Left lobe of liver (tissue), 2 donors: Measurements from ENCODE around the gene SSRP1. TPM values are rescaled to one million over a fixed set of nuclear protein-coding genes. Genes with fewer than 3 reads are reported as not detected.

ENCODE experiments used
- ATAC-seq: fragments of 200-7000 bp; cut with Tn5 transposase; one replicate; pipeline ENCODE4 v1.9.1; 2020; ENCODE audit warnings: mild to moderate bottlenecking, moderate library complexity
- DNase-seq: peaks from one replicate; pipeline ENCODE4 v3.0.0-alpha.2; 2020; ENCODE audit warnings: low spot score
- total RNA-seq: library from RNA; stranded (reverse); gene quantifications from one replicate; pipeline ENCODE4 v1.2.1, GENCODE V29; 2021
- donor health status: DM: no; HTN: no; CAD: no; lungs with moderate emphysema.
- donor health status: DM: no; HTN: yes; CAD: no.

SSRP1 gene
- total RNA-seq, 1 donor from 2014 or later: 24.3 TPM

- DNase-seq (no peak), ATAC-seq (no peak)
These were observed 24.4 kb upstream of the SSRP1 start for GRCh38 chr11:57359896-57360690.

DNA sequence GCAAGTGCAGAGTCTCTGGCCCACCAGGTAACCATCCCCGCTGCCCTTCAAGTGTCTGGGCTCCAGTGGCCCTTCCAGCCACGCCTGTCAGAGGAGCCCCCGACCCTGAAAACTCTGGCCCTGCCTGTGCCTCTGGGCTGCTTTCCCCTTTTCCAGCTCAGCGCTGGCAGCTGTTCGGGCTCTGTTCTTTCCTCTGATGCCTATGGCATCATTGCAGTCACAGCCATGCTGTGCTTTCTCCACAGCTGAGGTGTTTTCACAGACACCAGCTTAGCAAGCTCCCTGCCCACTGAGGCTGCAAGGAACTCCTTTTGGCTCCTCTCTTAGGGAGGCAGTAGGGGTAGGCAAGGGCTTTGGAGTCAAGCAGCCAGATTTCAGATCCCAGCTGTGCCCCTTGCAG lies 23.7 kb upstream of the SSRP1 start:
- ATAC-seq (no peak), DNase-seq (no peak)

DNA sequence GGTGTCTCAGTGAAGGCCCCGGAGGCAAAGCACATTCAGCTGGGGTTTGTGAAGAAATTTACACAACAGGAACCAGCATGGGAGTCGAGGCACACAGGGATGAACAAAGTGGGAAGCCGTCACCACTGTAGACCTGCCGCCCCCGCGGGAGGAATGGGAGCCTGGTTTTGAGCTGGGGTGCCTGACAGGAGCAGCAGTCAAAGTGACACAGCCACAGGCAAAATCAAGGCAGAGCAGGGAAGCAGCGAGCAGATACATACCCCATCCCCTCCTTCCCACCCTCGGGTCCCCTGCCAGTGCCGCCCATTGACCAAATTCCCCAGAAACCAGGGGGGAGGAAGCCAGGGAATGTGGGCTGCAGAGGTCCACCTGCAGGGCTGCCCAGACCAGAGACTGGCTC lies 23.3 kb upstream of the SSRP1 start:
- DNase-seq: no peak
- no peak for ATAC-seq

- DNase-seq (no peak), ATAC-seq (no peak)
These were observed 22.9 kb upstream of the SSRP1 start for GRCh38 chr11:57358543-57358961.

DNA sequence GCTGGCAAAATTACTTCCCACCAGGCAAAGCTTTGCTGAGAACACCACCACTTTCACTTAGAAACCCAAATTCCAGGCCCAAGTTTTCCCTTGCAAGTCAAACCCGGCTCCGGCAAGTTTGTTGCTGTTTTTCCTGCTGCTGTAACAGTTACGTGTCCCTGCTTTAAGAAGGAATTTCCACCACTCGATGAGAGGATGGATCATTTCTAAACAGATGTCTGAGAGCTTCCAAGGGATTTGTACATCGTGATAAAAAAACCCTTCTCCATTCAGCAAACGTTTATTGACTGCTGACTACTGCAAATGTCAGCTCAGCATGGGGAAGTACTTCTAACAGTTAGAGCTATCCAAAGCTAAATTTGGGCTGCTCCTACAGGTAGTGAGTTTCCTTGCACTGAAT lies 22.2 kb upstream of the SSRP1 start:
- ATAC-seq (no peak), DNase-seq (no peak)

DNA sequence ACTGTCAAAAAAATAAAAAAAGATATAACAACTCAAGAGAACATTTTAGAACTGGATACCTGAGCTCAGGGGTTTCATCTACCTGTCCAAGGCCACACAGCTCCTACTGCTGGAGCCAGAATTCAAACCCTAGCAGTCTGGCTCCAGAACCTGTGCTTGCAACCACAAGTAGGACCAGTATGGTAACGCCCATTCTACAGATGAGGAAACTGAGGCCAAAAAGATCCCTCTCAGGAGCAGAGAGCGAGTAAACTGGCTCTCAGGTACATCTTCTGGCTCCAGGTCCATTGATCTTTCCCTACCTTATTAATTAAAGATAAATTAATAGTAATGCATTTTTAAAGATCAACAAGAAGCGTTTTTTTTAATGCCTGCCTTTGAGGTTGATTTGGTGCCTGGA lies 21.6 kb upstream of the SSRP1 start:
- no peak for DNase-seq
- no peak for ATAC-seq

- ATAC-seq: peak; percentile 93
- peak; percentile 59 for DNase-seq
These were observed 20.6 kb upstream of the SSRP1 start for GRCh38 chr11:57356268-57356667.

GRCh38 chr11:57354699-57355098 lies 19.0 kb upstream of the SSRP1 start:
- DNase-seq: no peak
- no peak for ATAC-seq

GRCh38 chr11:57353852-57354251 lies 18.2 kb upstream of the SSRP1 start:
- no peak for ATAC-seq
- DNase-seq: no peak

GRCh38 chr11:57353446-57353845 lies 17.8 kb upstream of the SSRP1 start:
- ATAC-seq (no peak), DNase-seq (no peak)

DNA sequence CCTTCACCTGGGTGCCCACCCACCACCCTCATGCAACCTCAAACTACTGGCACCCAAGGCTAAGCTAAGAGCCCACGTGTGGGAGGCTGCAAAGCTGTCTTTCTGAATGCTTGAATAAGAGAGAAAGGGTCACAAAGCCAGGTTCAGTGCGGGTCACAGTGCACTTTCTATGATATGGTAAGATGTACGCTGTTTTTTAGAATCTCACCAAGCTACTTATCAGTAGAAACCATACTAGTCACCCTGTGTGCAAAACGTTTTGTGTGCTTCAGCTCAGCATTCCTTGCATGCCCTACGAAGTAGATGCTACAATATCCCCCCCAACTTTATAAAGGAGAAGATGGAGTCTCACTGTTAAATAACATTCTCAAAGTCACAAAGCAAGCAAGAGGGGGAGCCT lies 17.3 kb upstream of the SSRP1 start:
- no peak for ATAC-seq
- no peak for DNase-seq

- DNase-seq: peak; percentile 73
- peak; percentile 84 for ATAC-seq
These were observed 14.0 kb upstream of the SSRP1 start for GRCh38 chr11:57349491-57350274.

- no peak for DNase-seq
- ATAC-seq: no peak
These were observed 13.1 kb upstream of the SSRP1 start for GRCh38 chr11:57348636-57349313.

GRCh38 chr11:57348052-57348451 lies 12.4 kb upstream of the SSRP1 start:
- ATAC-seq: no peak

GRCh38 chr11:57347336-57347735 lies 11.6 kb upstream of the SSRP1 start:
- ATAC-seq: no peak

More at GRCh38 chr11:57348052-57348451, 12.4 kb upstream of the SSRP1 start:
- DNase-seq: no peak

GRCh38 chr11:57345555-57346211 lies 10.0 kb upstream of the SSRP1 start:
- ATAC-seq (peak; percentile 89), DNase-seq (peak; percentile 73)

More at GRCh38 chr11:57347336-57347735, 11.6 kb upstream of the SSRP1 start:
- no peak for DNase-seq

DNA sequence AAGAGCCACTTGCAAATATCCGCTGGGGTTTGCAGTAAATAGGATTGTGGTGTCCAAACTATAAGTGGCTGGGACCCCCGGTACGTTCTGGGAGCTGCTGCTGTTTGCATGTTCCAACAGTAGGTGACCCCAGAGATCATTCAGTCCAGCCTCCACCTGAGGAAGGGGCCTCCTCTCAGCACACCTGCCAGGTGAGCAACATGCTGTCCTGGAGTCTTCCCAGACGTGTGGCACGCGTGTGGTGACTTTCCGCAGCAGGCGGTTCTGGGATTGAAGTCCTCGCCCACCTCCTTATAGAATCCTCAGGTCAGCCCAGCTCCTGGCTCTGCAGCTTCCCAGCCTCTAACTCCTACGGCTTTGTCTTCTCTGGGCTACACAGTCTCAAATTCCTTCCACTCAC lies 9.1 kb upstream of the SSRP1 start:
- no peak for DNase-seq
- no peak for ATAC-seq

GRCh38 chr11:57343825-57344224 lies 8.1 kb upstream of the SSRP1 start:
- DNase-seq: no peak
- no peak for ATAC-seq

- DNase-seq (no peak), ATAC-seq (no peak)
These were observed 7.0 kb upstream of the SSRP1 start for GRCh38 chr11:57342702-57343101.

DNA sequence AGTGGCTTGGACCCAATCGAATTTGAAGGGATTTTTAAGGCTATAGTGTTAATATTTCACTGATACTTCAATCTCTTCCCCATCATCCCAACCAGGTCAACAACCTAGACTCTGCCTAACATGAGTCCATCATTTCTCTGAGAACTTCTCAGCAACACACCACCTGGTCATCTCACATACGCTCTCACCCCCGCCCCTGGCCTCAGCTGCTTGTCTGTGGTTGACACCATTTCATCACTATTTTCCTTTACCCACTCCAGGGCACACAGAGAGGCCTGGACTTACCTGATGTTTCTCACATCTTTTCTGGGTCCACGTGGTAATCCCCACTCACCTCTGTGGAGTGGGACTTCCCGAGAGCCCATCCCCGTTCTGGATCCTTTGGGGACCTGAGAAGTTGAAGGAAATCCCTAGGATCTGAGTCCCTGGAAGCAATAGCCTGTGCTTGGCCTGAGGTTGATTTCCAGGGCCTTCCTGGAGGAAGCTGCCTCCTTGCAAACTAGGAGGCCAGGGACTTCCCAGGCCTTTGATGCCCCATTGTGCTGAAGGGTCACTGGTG lies 5.6 kb upstream of the SSRP1 start:
- no peak for DNase-seq

More for the DNA sequence above, 5.6 kb upstream of the SSRP1 start:
- no peak for ATAC-seq
